ACHN (cell line): Measurements from ENCODE around the gene MYEOV.

Source experiments
- DNase-seq: peaks from one replicate; pipeline ENCODE4 v3.0.0-alpha.2; 2015
- in situ Hi-C: cut with HindIII; loops from 2 replicates; pipeline ENCODE4 v1.10.0; 2017; ENCODE audit warnings: low sequenced_read_pairs, low pct_ligation_motif_present, low pct_unique_long_range_greater_than_20kb

The MYEOV gene

DNA sequence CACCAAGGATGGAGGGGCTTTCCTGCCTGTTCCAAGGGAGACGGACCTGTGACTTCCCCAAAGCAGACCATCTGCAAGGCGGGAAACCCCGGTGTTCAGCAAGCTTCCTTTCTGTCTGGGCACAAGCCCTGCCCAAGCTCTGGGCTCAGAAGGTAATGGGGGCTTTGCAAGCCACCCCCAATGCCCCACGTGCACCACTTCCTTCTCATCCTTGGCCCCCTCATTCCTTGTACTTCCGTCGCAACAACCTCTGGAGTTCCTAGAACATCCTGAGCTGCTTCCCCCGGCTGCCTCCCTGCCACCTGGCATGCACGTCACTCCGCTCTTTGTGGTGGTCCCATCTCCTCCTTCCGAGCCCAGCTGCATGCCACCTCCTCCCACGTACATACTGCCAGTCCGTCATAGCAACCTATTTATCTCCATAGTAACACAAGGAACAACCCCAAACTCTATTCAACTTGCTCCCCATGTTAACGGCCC is 3.9 kb downstream of the MYEOV start:
- in situ Hi-C loops, result no loop called here
- DNase-seq, result peak; percentile 47

DNA sequence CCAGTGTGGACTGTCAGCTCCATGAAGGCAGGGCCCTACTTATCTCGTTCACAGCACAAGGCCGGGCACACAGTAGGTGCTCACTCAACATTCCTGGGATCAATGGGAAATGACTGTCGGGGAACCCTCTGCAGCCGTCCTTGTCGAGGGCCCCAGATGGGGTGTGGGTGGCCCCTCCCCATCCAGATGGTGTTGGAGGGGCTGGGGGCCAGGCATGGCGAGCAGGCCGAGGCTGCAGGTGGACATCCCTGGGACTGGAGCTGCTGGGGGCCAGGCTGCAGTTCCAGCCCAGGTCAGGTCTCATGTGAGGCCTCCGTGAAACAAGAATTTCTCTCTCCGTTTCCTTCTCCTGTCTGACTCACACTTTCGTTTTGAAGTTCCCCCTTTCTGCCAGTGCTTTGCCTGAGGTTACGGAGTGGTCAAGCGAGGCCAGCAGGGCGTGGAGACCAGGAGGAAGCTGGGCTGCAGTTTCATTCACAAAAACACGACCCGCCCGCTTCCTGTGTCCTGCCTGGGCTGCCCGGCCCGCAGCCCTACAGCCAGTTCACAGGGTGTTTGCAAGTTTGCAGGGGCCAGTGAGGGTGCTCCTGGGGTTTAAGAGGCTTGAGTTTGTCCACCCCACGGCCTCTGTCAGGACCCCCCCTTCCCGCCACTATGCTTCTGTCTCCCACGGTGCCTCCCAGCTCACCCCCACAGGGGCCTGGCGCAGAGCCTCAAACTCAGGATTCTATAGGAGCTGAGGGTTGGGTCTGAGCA is 4.5 kb downstream of the MYEOV start:
- in situ Hi-C loops, result no loop called here
- DNase-seq, result peak; percentile 97

DNA sequence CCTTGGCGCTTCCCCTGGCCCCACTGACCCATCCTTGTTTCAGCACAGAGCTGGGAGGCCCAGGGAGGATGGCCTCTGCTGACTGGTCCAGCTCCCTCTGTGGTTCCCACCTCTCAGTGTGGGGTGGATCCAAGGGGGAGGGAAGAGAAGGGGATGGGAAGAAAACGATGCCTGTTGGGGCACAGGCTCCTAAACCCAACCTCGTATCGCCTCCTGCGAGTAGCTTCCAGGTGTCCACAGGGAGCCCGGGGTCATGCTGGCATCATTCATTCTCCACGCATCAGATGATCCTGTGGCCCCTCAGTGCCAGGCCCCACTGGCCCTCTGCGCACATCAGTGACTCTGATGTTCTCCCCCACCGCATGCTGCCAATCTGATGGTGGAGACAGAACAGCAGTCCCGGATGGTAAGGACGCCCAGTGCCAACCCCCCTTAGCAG is 5.1 kb downstream of the MYEOV start:
- in situ Hi-C loops, result no loop called here

DNA sequence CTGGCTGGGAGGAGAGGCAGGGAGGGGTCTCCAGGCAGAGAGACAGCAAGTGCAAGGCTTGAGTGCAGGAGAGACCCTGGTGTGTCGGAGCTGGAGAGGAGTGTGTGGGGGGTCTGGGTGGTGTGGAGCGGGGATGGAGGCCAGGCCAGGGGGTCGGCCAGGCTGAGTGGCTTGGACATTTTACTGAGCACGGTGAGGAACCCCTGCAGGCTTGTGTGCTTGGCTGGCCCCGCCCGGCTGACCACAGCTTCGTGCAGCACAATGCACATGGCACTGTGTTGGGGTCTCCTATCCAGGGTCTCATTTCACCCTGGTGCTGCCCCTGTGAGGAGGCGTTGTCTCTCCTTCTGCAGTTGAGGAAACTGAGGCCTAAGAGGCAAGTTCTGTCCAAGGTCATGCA is 5.6 kb downstream of the MYEOV start:
- DNase-seq, result peak; percentile 10
- in situ Hi-C loops, result no loop called here

More for the DNA sequence above, 5.1 kb downstream of the MYEOV start:
- DNase-seq, result peak; percentile 79

DNA sequence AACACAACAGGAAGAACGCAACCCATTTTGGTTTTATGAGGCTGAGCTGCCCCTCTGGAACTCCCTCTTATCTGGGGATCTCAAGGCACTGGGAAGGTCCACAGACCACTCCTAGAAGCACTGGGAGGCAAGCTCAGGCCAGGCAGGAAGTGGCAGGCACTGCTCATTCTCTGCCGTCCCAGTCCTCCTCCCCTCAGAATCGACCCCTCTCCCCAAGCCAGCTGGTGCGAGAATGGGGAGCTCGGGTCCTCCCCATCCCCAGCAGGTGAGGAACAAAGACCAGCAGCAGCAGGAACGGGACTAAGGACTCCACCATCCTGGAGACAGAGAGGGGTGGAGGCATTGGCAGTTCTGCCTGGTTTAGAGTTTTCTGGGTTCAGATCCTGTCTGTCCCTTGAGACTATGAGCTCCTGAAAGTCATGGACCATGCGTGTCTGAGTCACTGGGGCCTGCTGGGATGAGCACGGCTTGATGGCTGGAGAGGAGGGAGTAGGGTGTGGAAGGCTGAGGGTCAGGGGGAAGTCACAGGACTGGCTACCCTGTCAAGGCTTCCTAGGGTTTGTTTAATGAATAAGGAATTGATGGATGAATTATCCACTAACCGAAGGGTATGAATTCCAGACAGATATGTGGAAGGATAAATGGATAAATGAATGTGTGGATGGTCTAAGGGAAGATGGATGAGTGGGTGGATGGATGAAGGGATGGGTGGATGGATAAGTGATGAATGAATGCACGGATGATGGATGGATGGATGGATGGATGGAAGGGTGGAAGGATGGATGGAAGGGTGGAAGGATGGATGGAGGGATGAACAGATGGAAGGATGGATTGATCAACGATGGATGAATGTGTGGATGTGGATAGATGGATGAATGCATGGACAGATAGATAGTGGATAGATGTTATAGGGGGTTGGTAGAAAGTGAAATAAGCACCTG is 6.4 kb downstream of the MYEOV start:
- peak; percentile 85 for DNase-seq
- in situ Hi-C loops, result no loop called here

DNA sequence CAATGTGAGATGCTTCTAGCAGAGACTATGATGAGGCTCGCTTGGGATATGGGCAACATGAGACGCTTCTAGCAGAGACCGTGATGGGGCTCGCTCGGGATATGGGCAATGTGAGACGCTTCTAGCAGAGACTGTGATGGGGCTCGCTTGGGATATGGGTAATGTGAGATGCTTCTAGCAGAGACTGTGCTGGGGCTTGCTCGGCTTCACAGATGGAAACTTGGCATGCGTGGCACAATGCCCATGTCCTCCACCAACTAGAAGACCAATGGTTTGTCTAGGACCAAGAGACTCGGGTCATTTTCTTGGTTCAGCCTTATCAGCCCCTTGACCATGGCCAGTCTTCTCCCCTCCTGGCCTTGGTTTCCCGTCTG is 7.1 kb downstream of the MYEOV start:
- no peak for DNase-seq
- in situ Hi-C loops, result no loop called here

DNA sequence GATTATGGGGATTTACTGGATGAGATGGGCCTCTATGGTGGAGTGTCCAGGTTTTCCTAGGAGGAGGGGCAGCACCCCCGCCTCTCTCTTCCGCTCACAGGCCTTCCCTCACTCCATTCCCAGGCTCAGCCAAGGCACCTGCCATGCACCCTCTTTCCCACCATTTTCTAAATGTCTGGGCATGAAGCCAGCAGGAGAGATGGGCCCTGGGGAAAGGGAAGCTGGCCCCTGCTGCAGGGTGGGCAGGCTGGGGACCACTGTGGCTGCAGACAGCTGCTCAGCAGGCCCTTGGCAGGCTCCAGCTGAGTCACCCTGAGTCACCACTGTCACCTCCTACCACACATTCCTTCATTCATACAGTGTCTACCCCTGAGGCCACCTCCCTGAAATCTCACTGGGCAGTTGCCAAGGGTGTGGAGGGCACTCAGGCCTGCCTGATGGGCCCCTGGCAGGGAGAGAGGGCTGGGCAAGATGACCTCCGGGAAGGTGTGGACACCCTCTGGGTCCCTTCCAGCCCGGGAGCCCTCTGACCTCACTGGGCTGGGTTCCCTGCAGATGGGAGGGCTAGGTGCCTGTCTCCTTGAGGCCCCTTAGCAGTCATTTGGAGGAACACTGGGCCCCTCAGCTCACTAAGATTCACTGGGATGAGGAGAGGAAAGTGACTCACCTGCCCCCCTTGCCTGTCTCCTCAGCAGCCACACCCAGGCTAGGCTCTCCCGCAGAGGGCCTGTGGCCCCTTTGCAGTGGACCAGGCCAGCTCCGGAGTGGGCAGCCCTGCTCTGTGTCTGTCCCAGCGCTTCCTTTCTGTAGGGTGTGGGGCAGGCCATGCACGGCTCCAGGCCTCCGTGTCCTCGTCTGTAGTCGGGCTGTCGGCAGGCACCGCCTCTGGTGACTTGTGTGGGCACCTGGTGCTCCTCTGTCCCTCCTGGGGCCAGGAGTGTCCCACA is 7.8 kb downstream of the MYEOV start:
- in situ Hi-C loops, result no loop called here
- DNase-seq, result peak; percentile 93

DNA sequence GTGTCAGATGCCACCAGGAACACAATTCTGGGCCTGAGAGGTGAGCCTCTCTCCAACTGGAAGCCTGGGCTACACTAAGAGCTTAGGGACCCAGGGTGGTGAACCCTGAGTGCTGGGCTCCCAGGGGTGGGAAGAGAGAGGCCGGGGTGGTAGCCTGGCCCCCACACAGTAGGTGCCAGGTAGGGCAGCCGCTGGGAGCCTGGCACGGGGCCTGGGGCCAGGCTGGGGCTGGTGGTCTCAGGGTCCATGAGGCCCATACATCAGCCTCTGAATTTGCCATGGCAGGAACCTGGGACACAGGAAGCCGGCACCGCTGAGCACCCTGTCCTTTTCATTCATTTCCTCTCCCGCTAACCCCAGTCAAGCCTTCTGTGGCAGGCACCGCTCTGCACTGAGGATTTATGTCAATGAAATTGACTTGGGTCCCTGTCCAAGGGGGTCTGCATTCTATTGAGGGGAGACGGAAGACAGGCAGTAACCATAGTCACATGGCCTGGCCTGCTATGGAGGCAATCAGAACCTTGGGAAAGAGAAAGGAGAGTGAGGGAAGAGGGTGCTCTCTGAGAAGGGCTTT is 8.6 kb downstream of the MYEOV start:
- in situ Hi-C loops, result no loop called here
- DNase-seq, result no peak

DNA sequence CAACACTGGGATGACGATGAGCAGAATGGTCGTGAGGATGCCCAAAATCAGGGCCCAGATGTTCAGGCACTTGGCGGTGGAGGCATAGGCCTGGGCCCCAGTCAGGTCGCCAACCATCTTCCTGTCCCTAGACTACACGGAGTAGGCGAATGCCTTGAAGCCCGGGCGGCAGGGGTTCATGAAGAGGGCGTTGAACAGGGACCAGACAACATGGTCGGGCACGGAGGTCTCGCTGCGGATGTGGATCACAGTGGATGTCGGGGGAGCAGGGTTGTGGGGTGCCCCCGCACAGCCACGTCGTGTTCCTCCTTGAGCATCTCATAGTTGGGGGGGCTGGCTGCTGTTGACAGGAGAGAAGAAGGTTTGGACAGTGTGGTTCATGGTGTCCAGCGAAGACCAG is 9.5 kb downstream of the MYEOV start:
- in situ Hi-C loops, result no loop called here
- DNase-seq, result no peak

DNA sequence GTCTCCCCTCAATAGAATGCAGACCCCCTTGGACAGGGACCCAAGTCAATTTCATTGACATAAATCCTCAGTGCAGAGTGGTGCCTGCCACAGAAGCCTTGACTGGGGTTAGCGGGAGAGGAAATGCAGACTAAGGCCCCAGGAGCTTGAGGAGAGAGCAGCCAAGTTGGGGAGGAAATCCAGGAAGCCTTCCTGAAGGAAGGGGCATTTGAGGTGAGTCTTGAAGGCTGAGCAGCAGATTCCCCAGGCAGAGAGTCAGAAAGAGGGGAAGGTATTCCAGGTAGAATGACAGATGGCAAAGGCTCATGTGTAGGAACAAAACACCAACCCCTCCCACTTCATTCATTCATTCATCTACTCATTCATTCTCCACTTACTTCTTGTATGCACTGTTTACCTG is 10.3 kb downstream of the MYEOV start:
- no peak for DNase-seq
- in situ Hi-C loops, result no loop called here

DNA sequence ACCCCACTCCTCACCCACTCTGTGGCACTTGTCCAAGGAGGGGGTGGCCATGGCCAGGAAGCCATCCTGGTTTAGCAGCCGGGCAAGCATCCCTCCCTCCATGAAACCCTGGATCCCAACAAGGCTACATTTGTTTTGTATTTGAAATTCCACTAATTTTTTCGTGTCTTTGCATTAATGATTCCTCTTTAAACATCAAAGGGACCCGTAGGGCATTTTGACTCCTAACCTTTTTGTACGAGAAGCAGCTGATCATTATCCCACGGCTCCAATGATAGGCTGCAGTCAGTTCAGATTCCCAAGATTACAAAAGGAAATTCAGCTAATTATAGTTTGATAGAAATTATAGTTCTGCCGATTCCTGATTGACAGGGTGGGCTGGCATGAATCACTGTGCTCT is 10.7 kb downstream of the MYEOV start:
- DNase-seq, result no peak
- in situ Hi-C loops, result no loop called here

DNA sequence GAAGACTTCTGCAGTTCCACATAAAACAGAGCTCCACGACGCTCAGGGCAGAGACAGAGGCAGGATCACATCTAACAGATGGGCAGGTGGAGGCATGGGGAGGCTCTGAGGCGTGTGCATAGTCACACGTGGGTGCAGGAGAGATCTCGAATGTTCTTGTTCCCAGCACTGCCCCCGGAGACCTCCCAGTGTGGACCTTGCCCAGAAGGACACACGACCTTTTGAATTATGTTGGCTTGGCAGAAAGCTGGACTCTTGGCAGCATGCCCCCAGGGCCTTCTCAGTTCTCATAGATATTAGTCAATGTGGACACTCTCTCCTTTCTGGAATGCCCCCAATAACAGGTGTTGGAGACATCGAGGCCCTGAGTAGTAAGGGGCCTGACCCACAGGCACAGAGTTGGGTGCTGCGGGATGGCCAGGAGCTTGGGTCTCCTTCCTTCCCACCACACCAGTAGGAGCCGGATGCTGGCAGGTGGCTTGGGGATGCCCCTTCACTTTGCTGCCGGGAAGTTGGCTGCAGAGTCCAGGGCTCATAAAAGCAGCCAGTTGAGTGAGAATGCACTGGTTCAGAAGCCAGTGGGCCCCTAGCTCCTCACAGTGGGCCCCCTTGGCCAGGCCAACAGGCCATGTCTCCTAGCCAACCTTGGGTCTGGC is 12.1 kb downstream of the MYEOV start:
- no peak for DNase-seq
- in situ Hi-C loops, result no loop called here

DNA sequence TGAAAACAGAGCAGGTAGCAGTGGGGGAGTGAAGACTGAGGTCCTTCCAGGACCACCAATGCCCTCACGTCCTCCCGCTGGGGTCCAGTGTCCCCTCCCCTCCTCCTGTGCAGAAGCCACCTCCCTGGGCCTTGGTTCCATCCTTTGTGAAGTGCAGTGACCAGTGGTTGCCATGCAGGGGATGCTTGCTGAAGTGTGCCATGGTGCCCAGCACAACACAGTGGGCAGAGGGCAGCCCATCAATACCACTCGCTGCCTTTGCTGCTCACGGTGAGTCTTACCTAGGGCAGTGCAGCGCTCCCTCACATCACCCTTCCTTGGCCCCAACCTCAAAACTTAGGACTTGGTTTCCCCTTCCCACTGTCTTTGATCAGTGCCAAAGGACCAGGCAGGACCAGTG is 12.9 kb downstream of the MYEOV start:
- in situ Hi-C loops, result no loop called here
- no peak for DNase-seq

DNA sequence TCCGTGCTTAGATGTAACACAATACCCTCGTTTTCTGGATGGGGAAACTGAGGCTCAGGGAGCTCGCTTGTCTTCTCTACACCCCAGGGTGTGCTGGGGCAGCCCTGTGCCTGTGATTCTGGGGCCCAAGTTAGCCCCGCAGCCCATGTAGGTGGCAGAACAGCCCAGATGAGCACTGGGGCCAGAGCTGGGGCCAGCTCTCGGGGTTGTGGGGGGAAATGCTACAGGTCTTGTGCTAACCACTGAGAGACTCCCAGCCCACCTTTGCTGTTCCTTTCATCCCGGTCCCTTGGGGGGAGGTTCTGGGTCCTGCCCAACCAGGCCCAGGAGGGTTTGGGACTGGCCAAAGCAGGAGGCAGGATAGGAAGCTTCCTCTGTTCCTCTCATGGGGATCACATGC is 13.5 kb downstream of the MYEOV start:
- DNase-seq, result no peak
- in situ Hi-C loops, result no loop called here

DNA sequence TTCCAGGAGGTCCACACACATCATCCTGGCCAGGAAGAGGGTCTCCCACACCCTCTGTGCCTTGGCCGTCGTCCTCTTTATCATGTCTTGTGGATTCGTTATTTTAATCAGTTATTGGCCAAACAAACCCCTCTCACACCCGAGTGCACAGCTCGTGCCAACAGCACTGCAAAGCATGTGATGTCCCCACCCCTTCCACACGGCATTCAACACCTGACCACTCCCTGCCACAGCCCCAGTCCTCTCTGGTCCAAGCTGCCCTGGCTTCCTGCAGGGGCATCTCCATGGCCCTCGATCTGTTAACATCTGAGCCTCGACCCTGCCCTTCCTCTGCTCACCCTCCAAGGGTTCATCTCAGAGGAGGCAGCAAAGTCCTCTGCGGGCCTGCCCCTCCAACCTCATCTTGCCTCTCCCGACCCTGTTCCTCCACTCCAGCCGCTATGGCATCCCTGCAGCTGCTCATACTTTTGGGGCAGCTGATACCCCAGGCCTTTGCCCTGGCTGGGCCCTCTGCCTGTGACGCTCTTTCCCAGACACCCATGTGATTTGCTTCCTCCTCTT is 14.0 kb downstream of the MYEOV start:
- in situ Hi-C loops, result no loop called here
- DNase-seq, result no peak

DNA sequence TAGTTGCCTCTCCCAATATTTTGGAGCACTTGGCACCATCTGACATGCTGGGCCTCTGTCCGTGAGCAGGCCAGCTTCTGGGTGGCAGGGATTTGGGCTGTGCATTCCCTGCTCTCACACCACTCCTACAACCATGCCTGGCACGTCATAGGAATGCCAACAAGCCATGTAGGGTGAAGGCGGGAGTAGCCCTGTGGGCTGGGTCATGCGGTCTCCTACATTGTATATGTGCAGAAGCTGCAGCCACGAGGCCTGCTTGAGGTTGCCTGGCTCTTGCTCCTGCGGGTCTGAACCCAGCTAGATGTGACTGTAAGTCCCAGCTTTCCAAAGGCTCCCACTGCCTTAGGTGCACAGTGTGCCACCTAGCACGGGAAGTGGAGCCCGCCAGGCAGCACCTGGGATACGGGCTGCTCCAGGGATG is 14.5 kb downstream of the MYEOV start:
- in situ Hi-C loops, result no loop called here
- no peak for DNase-seq

DNA sequence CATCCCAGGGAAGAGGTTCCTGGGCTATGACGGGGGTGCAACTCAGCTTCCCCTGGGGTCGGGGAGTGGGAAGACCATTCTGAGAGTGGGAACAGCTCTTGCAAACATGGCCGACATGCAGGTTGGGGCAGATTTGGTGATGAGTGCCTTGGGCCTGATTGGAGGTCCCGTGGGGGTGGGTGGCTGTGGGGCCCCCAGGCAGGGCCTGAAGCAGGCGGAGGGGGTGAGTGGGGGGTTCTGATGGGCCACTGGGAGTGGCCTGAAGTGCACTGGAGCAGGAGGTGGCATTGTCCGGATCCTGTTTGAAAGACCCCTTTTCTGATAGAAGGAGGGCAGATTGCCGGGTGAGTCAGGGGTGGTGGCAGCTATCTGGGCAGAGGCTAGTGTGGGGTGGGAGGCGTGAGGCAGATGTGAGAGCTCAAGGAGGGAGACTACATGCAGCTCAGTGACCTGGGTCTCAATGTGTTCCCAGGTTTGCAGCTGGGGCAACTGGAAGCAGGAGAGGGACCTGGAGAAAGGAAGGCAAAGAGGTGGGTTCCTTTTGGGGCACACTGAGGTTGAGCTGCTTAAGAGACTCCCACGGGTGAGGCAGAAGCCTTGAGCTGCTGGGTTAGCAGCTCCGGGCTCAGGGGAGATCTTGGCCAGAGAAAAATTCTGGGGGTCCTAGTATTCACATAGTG is 15.1 kb downstream of the MYEOV start:
- in situ Hi-C loops, result no loop called here

More for the DNA sequence above, 15.1 kb downstream of the MYEOV start:
- DNase-seq, result no peak
